Posterior vena cava (tissue), 2 donors: ENCODE results near the gene KRTAP10-8. TPM values are rescaled to one million over a fixed set of nuclear protein-coding genes. Genes with fewer than 3 reads are reported as not detected.
A peak's percentile ranks its signal among the peaks of the same experiment; 100 is the strongest.
"Not testable (repeated sequence)": the region's sequence is repeated elsewhere in the genome, so short reads cannot be mapped to it uniquely, and the experiment has no call there.

ENCODE experiments used
- DNase-seq: peaks from one replicate; pipeline ENCODE4 v3.0.0-alpha.2; 2020; ENCODE audit warnings: low spot score
- intact Hi-C, 2 donors: fragments of 100-400 bp; cut with DNase I; formaldehyde crosslinking; loops; one replicate each; pipeline versions ENCODE4 v1.14.1 to v1.14.2; 2022 to 2023
- total RNA-seq, 2 donors: library from RNA; stranded (reverse); fragmentation: NEBNext Ultra II Directional; extraction: Animal tissue kit (Norgen Biotek cat#: 25700); gene quantifications; one replicate each; pipeline ENCODE4 v1.2.1, GENCODE V29; 2021
- donor health status: DM: yes; HTN: yes; CAD: no.
- donor health status: DM: yes; HTN: yes; CAD: no.

KRTAP10-8 gene
- total RNA-seq, 2 donors from 2014 or later: not detected

GRCh38 chr21:44594406-44594916, 17.4 kb upstream of the KRTAP10-8 start:
- intact Hi-C loops: no loop called here
- DNase-seq: peak; percentile 43

- intact Hi-C loops: no loop called here
- DNase-seq: no peak
These were observed 16.4 kb upstream of the KRTAP10-8 start for GRCh38 chr21:44595524-44595923.

- peak; percentile 38 for DNase-seq
- intact Hi-C loops: no loop called here
These were observed 15.7 kb upstream of the KRTAP10-8 start for GRCh38 chr21:44596068-44596725.

- intact Hi-C loops: no loop called here
- DNase-seq: no peak
These were observed 13.8 kb upstream of the KRTAP10-8 start for GRCh38 chr21:44598061-44598460.

GRCh38 chr21:44599264-44600029, 12.4 kb upstream of the KRTAP10-8 start:
- no peak for DNase-seq
- intact Hi-C loops: no loop called here

GRCh38 chr21:44600118-44600978, 11.5 kb upstream of the KRTAP10-8 start, which contains the start of gene KRTAP10-7:
Gene KRTAP10-7, plus strand, starts transcription at chr21:44600597. Its CDS starts 25 bp downstream, at chr21:44600622.
- intact Hi-C loops: not testable (repeated sequence)
- peak; percentile 66 for DNase-seq

- peak; percentile 40 for DNase-seq
- intact Hi-C loops: not testable (repeated sequence)
These were observed 10.8 kb upstream of the KRTAP10-8 start for GRCh38 chr21:44601091-44601490.

GRCh38 chr21:44601596-44602462, 10.1 kb upstream of the KRTAP10-8 start:
- peak; percentile 51 for DNase-seq

GRCh38 chr21:44602463-44602850, 9.4 kb upstream of the KRTAP10-8 start:
- intact Hi-C loops: no loop called here
- DNase-seq: no peak

More at GRCh38 chr21:44601596-44602462, 10.1 kb upstream of the KRTAP10-8 start:
- intact Hi-C loops: no loop called here

- intact Hi-C loops: no loop called here
- DNase-seq: peak; percentile 37
These were observed 8.6 kb upstream of the KRTAP10-8 start for GRCh38 chr21:44603109-44603875.

GRCh38 chr21:44603911-44604310, 8.0 kb upstream of the KRTAP10-8 start:
- peak; percentile 57 for DNase-seq
- intact Hi-C loops: no loop called here

- intact Hi-C loops: no loop called here
- no peak for DNase-seq
These were observed 5.4 kb upstream of the KRTAP10-8 start for GRCh38 chr21:44606495-44606894.

GRCh38 chr21:44609193-44609592, 2.7 kb upstream of the KRTAP10-8 start:
- intact Hi-C loops: no loop called here
- no peak for DNase-seq

- intact Hi-C loops: loop anchor here in 1 of 2 donors (10.0 kb wide), 1 partner anchor 305 kb away; no protein-coding TSS in a partner anchor
- peak; percentile 55 for DNase-seq
These were observed 1.6 kb upstream of the KRTAP10-8 start for GRCh38 chr21:44610157-44610843.

GRCh38 chr21:44611551-44611950, 328 bp upstream of the KRTAP10-8 start:
- no peak for DNase-seq
- intact Hi-C loops: loop anchor here in 1 of 2 donors (10.0 kb wide), 1 partner anchor 303 kb away; no protein-coding TSS in a partner anchor

GRCh38 chr21:44612669-44613229, 870 bp downstream of the KRTAP10-8 start:
- intact Hi-C loops: loop anchor here in 1 of 2 donors (10.0 kb wide), 1 partner anchor 302 kb away; no protein-coding TSS in a partner anchor
- DNase-seq: peak; percentile 66
